CD14-positive monocyte (primary cell): ENCODE data around the gene MRPL21. TPM values are rescaled to one million over a fixed set of nuclear protein-coding genes. Genes with fewer than 3 reads are reported as not detected.

ENCODE experiments used
- DNase-seq, 3 donors: peaks; one replicate each; pipeline ENCODE4 v3.0.0-alpha.2; 2011 to 2022
- H2AFZ ChIP-seq: 2 replicates; pipeline ENCODE4 v1.6.0; 2012; ENCODE audit warnings: mild to moderate bottlenecking, low read depth, low read length, inconsistent platforms; ENCODE audit not compliant: insufficient read depth, poor library complexity, severe bottlenecking
- H3K27ac ChIP-seq, 2 donors: 1 replicate in 1 of 2; 2 replicates in 1 of 2; pipeline ENCODE4 v1.5.1; 2012 to 2013; ENCODE audit warnings: low read length in 2 of 2, control low read depth in 1 of 2, inconsistent platforms in 1 of 2, low read depth in 1 of 2, mild to moderate bottlenecking in 1 of 2
- H3K27me3 ChIP-seq, 2 donors: one replicate each; pipeline versions ENCODE4 v1.6.0 to v1.6.1; 2011 to 2013; ENCODE audit warnings: low read length in 2 of 2; ENCODE audit not compliant: control insufficient read depth in 2 of 2, insufficient read depth in 2 of 2
- H3K36me3 ChIP-seq, 2 donors: replicated peaks in 1 of 2; 1 replicate in 1 of 2; 2 replicates in 1 of 2; pipeline versions ENCODE4 v1.5.1 to v1.6.1; 2012 to 2013; ENCODE audit warnings: low read length in 2 of 2, control low read depth in 1 of 2, inconsistent platforms in 1 of 2, mild to moderate bottlenecking in 1 of 2; ENCODE audit not compliant: insufficient read depth in 2 of 2, control insufficient read depth in 1 of 2
- H3K4me1 ChIP-seq, 2 donors: 1 replicate in 1 of 2; 2 replicates in 1 of 2; pipeline versions ENCODE4 v1.5.1 to v1.6.1; 2012 to 2013; ENCODE audit warnings: low read length in 2 of 2, control low read depth in 1 of 2, inconsistent platforms in 1 of 2, mild to moderate bottlenecking in 1 of 2, moderate library complexity in 1 of 2; ENCODE audit not compliant: insufficient read depth in 2 of 2, control insufficient read depth in 1 of 2
- H3K4me2 ChIP-seq: replicated peaks from 2 replicates; pipeline ENCODE3; 2012; ENCODE audit warnings: low read length, moderate library complexity, mild to moderate bottlenecking; ENCODE audit not compliant: poor library complexity, severe bottlenecking; ENCODE audit errors: extremely low read depth
- H3K4me3 ChIP-seq, 3 experiments: fragments of 200-600 bp in 1 of 3; sonication (generic) in 1 of 3; replicated peaks in 1 of 3; 1 replicate in 2 of 3; 2 replicates in 1 of 3; pipeline ENCODE4 v1.5.1; 2011 to 2013; ENCODE audit warnings: low read length in 3 of 3, mild to moderate bottlenecking in 3 of 3, control low read depth in 2 of 3, low read depth in 2 of 3, inconsistent platforms in 1 of 3, moderate library complexity in 1 of 3
- H3K79me2 ChIP-seq: 2 replicates; pipeline ENCODE4 v1.6.0; 2012; ENCODE audit warnings: mild to moderate bottlenecking, control low read depth, inconsistent platforms, low read length, moderate library complexity; ENCODE audit not compliant: insufficient read depth
- H3K9ac ChIP-seq: 2 replicates; pipeline ENCODE4 v1.6.0; 2017; ENCODE audit warnings: low read length, mild to moderate bottlenecking; ENCODE audit not compliant: insufficient read depth, poor library complexity, severe bottlenecking
- H3K9me3 ChIP-seq, 2 donors: replicated peaks in 1 of 2; 1 replicate in 1 of 2; 2 replicates in 1 of 2; pipeline versions ENCODE4 v1.5.1 to v1.6.1; 2012 to 2013; ENCODE audit warnings: low read length in 2 of 2, control low read depth in 1 of 2; ENCODE audit not compliant: control insufficient read depth in 1 of 2, insufficient read depth in 1 of 2
- H4K20me1 ChIP-seq: 2 replicates; pipeline ENCODE4 v1.6.0; 2012; ENCODE audit warnings: mild to moderate bottlenecking, low read length, control low read depth, moderate library complexity; ENCODE audit not compliant: insufficient read depth
- H3K27ac Mint-ChIP-seq, 7 donors: one replicate each; pipeline ENCODE4 v1.8.0; 2020; ENCODE audit warnings: mild to moderate bottlenecking in 7 of 7, mixed read lengths in 7 of 7, moderate library complexity in 6 of 7, inconsistent platforms in 2 of 7
- H3K27me3 Mint-ChIP-seq, 3 donors: one replicate each; pipeline ENCODE4 v1.8.0; 2021 to 2022; ENCODE audit warnings: low read depth in 3 of 3, mild to moderate bottlenecking in 3 of 3, mixed read lengths in 3 of 3, moderate library complexity in 3 of 3, inconsistent platforms in 1 of 3
- H3K36me3 Mint-ChIP-seq, 2 donors: one replicate each; pipeline ENCODE4 v1.8.0; 2020; ENCODE audit warnings: mixed read lengths in 2 of 2, inconsistent platforms in 1 of 2, mild to moderate bottlenecking in 1 of 2
- H3K4me1 Mint-ChIP-seq: one replicate; pipeline ENCODE4 v1.8.0; 2020; ENCODE audit warnings: mild to moderate bottlenecking, mixed read lengths
- H3K4me3 Mint-ChIP-seq, 2 donors: one replicate each; pipeline ENCODE4 v1.8.0; 2020; ENCODE audit warnings: mild to moderate bottlenecking in 2 of 2, mixed read lengths in 2 of 2, moderate library complexity in 1 of 2
- H3K9me3 Mint-ChIP-seq, 7 donors: one replicate each; pipeline ENCODE4 v1.8.0; 2020 to 2022; ENCODE audit warnings: mixed read lengths in 7 of 7, mild to moderate bottlenecking in 6 of 7, moderate library complexity in 6 of 7, inconsistent platforms in 2 of 7
- WGBS: methylation state at CpG from one replicate; pipeline ENCODE4 v1.1.5; 2013; ENCODE audit warnings: missing lambda C conversion rate; ENCODE audit not compliant: insufficient coverage; 5-methylcytosine and 5-hydroxymethylcytosine counted together
- intact Hi-C, 2 donors: fragments of 100-400 bp; cut with micrococcal nuclease; formaldehyde crosslinking; loops; one replicate each; pipeline versions ENCODE4 v1.15.0 to v1.15.1; 2023
- polyA plus RNA-seq, 3 donors: library from polyadenylated mRNA; depleted of rRNA in 1 of 3; unstranded in 2 of 3; stranded (reverse) in 1 of 3; fragments of 300-500 nt in 2 of 3; fragments of >200 nt in 1 of 3; fragmentation: Illumina TruSeq in 2 of 3; gene quantifications; 1 replicate in 2 of 3; 2 replicates in 1 of 3; pipeline ENCODE4 v1.2.3, GENCODE V29; 2012 to 2021
- TF ChIP-seq, protein P1 (sequence below): fragments of 200-600 bp; IDR thresholded peaks from one replicate; pipeline ENCODE4 v1.8.0; 2022; ENCODE audit warnings: antibody characterized with exemption, mild to moderate bottlenecking

MRPL21 gene
- polyA plus RNA-seq, 3 donors = 38.8 to 138 (median 104) TPM

DNA sequence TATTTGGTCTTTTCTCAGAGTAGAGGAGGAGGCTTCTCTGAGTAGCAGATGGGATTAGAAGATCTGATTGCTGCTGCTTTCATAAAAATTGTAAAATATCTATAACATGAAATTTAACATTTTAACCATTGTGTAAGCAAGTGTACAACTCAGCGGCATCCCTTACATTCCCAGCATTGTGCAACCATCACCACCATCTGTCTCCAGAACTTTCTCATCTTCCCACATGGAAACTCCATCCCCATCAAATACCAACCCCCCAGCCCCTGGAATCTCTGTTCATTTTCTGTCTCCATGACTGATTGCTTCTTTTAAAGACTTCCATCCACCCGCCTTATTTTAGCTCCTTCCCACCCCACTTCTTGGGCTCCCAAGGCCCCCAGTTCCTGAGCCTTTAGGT lies 44.9 kb upstream of the MRPL21 start:
- Mint-ChIP-seq H3K27ac (peak overlapping the region in 1 of 7 donors; percentile 50), H3K4me1 (peaks cover 5% of the 10 kb centered on the region)
- WGBS = 92% methylated on average over 1 of the region's 2 CpGs

DNA sequence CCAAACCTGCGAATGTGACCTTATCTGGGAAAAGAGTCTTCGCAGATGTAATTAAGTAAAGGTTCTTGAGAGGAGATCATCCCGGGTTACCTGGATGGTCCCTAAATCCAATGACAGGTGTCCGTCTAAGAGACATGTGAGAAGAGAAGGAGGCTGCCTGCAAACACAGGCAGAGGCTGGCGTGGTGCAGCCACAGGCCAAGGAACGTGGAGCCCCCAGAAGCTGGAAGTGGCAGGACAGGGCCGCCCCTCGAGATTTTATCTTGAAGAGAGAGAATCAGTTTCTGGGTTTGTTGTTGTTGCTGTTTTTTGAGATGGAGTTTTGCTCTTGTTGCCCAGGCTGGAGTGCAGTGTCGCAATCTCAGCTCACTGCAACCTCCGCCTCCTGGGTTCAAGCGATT lies 43.5 kb upstream of the MRPL21 start:
- 80% methylated on average over 7 of the region's 11 CpGs for WGBS
- Mint-ChIP-seq H3K27me3 (peaks cover 0 to 5% (median 1%) of the 10 kb centered on the region in 3 donors), H3K36me3 (no peaks in the 10 kb centered on the region), H3K4me3 (no peak overlapping the region), H3K4me1 (peaks cover 7% of the 10 kb centered on the region), H3K9me3 (peaks cover 0 to 2% (median 0%) of the 10 kb centered on the region in 7 donors), H3K27ac (no peak overlapping the region)
- H3K4me2 ChIP-seq = no peak overlapping the region
- H3K4me1 ChIP-seq = no peaks in the 10 kb centered on the region
- H2AFZ ChIP-seq = no peak overlapping the region
- no peaks in the 10 kb centered on the region for H3K27me3 ChIP-seq
- H3K9me3 ChIP-seq = no peaks in the 10 kb centered on the region
- DNase-seq = no peak
- H3K79me2 ChIP-seq = no peaks in the 10 kb centered on the region
- H3K4me3 ChIP-seq = no peak overlapping the region
- H4K20me1 ChIP-seq = no peaks in the 10 kb centered on the region
- intact Hi-C loops = no loop called here
- peaks cover 0 to under 1% of the 10 kb centered on the region in 2 donors for H3K36me3 ChIP-seq
- TF ChIP-seq, protein P1, sequence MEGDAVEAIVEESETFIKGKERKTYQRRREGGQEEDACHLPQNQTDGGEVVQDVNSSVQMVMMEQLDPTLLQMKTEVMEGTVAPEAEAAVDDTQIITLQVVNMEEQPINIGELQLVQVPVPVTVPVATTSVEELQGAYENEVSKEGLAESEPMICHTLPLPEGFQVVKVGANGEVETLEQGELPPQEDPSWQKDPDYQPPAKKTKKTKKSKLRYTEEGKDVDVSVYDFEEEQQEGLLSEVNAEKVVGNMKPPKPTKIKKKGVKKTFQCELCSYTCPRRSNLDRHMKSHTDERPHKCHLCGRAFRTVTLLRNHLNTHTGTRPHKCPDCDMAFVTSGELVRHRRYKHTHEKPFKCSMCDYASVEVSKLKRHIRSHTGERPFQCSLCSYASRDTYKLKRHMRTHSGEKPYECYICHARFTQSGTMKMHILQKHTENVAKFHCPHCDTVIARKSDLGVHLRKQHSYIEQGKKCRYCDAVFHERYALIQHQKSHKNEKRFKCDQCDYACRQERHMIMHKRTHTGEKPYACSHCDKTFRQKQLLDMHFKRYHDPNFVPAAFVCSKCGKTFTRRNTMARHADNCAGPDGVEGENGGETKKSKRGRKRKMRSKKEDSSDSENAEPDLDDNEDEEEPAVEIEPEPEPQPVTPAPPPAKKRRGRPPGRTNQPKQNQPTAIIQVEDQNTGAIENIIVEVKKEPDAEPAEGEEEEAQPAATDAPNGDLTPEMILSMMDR = no peak
- H3K27ac ChIP-seq = no peak overlapping the region
- no peak overlapping the region for H3K9ac ChIP-seq

More for the DNA sequence above, 44.9 kb upstream of the MRPL21 start:
- Histone ChIP-seq H3K4me1 (no peaks in the 10 kb centered on the region), H3K79me2 (no peaks in the 10 kb centered on the region), H2AFZ (no peak overlapping the region), H3K4me2 (no peak overlapping the region), H3K9me3 (no peaks in the 10 kb centered on the region), H4K20me1 (no peaks in the 10 kb centered on the region), H3K36me3 (no peaks in the 10 kb centered on the region), H3K27me3 (no peaks in the 10 kb centered on the region), H3K4me3 (no peak overlapping the region), H3K9ac (no peak overlapping the region), H3K27ac (no peak overlapping the region)
- H3K9me3 Mint-ChIP-seq = peaks cover 0 to 3% (median 0%) of the 10 kb centered on the region in 7 donors
- no peaks in the 10 kb centered on the region for H3K36me3 Mint-ChIP-seq
- TF ChIP-seq, protein P1 = no peak
- intact Hi-C loops = no loop called here
- DNase-seq = no peak
- H3K4me3 Mint-ChIP-seq = no peak overlapping the region
- peaks cover 0 to 5% (median 1%) of the 10 kb centered on the region in 3 donors for H3K27me3 Mint-ChIP-seq
